RWPE2 (cell line): ENCODE measurements around the gene CRY2.

ENCODE experiments used
- ATAC-seq: fragments of 200-7000 bp; cut with Tn5 transposase; 3 replicates; pipeline ENCODE4 v1.9.1; 2021; ENCODE audit warnings: low read depth
- DNase-seq: peaks from one replicate; pipeline ENCODE4 v3.0.0-alpha.2; 2020; ENCODE audit warnings: low spot score
- H3K27ac ChIP-seq: fragments of 450-650 bp; 2 replicates; pipeline ENCODE4 v1.5.1; 2017; ENCODE audit warnings: mild to moderate bottlenecking; ENCODE audit not compliant: poor library complexity, severe bottlenecking
- H3K27me3 ChIP-seq: fragments of 250-450 bp; sonication (Bioruptor Pico); 2 replicates; pipeline ENCODE4 v1.5.1; 2021; ENCODE audit warnings: mild to moderate bottlenecking, moderate library complexity; ENCODE audit not compliant: insufficient read depth, poor library complexity, severe bottlenecking
- H3K36me3 ChIP-seq: fragments of 250-450 bp; sonication (Bioruptor Pico); 2 replicates; pipeline ENCODE4 v1.5.1; 2020; ENCODE audit warnings: low read depth, mild to moderate bottlenecking, moderate library complexity
- H3K4me1 ChIP-seq: fragments of 250-450 bp; sonication (Bioruptor Pico); 2 replicates; pipeline ENCODE4 v1.5.1; 2021; ENCODE audit warnings: mild to moderate bottlenecking, moderate library complexity; ENCODE audit not compliant: insufficient read depth, poor library complexity, severe bottlenecking
- H3K4me3 ChIP-seq: fragments of 250-450 bp; sonication (Bioruptor Pico); 2 replicates; pipeline ENCODE4 v1.5.1; 2021; ENCODE audit warnings: mild to moderate bottlenecking, moderate library complexity; ENCODE audit not compliant: severe bottlenecking
- H3K9me3 ChIP-seq: fragments of 250-450 bp; sonication (Bioruptor Pico); 2 replicates; pipeline ENCODE4 v1.5.1; 2021; ENCODE audit warnings: mild to moderate bottlenecking, moderate library complexity; ENCODE audit not compliant: severe bottlenecking
- CTCF ChIP-seq: fragments of 450-650 bp; IDR thresholded peaks from one replicate; pipeline ENCODE4 v1.5.1; 2017; ENCODE audit warnings: mild to moderate bottlenecking, moderate library complexity; ENCODE audit not compliant: poor library complexity, severe bottlenecking

CRY2 gene

GRCh38 chr11:45853332-45854219 lies 6.3 kb downstream of the CRY2 start:
- peaks cover 18% of the 10 kb centered on the region for H3K36me3 ChIP-seq
- H3K4me3 ChIP-seq: no peak overlapping the region
- H3K27ac ChIP-seq: no peak overlapping the region
- no peak for ATAC-seq
- TF ChIP-seq CTCF: no peak
- no peak for DNase-seq
- H3K4me1 ChIP-seq: peaks cover 4% of the 10 kb centered on the region
- H3K9me3 ChIP-seq: no peaks in the 10 kb centered on the region
- no peaks in the 10 kb centered on the region for H3K27me3 ChIP-seq

- no peaks in the 10 kb centered on the region for H3K27me3 ChIP-seq
- H3K4me1 ChIP-seq: no peaks in the 10 kb centered on the region
- DNase-seq (no peak), ATAC-seq (no peak)
- no peak overlapping the region for H3K4me3 ChIP-seq
- no peaks in the 10 kb centered on the region for H3K9me3 ChIP-seq
- no peak for TF ChIP-seq CTCF
- no peak overlapping the region for H3K27ac ChIP-seq
- peaks cover 21% of the 10 kb centered on the region for H3K36me3 ChIP-seq
These were observed 8.0 kb downstream of the CRY2 start for GRCh38 chr11:45855308-45855707.

- no peak for TF ChIP-seq CTCF
- DNase-seq (no peak), ATAC-seq (no peak)
- no peak overlapping the region for H3K27ac ChIP-seq
- no peaks in the 10 kb centered on the region for H3K27me3 ChIP-seq
- H3K36me3 ChIP-seq: peaks cover 26% of the 10 kb centered on the region
- no peaks in the 10 kb centered on the region for H3K9me3 ChIP-seq
- no peak overlapping the region for H3K4me3 ChIP-seq
- H3K4me1 ChIP-seq: no peaks in the 10 kb centered on the region
These were observed 8.8 kb downstream of the CRY2 start for GRCh38 chr11:45856044-45856468.

DNA sequence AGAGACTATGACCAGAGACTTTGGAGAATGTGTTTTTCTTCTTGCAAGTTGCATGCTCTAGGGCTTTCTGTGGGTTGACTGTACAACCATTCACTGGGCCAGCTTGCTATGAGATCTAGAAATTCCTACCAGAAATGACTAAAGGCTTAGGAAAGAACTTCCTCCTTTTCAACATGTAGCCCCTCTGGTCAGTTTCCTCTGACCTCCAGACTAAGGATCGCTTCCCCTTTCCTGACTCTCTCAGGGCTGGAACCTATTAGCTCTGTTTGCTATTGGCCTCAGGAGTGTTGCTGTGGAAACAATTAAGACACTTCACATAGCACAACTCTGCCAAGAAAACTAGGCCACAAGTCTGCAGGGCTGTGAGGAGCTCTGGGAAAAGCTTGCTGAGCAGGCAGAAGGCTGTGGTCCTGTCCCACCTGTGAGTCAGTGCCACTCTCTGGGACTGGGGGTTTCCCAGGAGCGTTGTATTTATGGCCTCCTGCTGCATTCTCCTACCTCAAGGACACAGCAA lies 10.7 kb downstream of the CRY2 start:
- no peaks in the 10 kb centered on the region for H3K9me3 ChIP-seq
- peaks cover 44% of the 10 kb centered on the region for H3K36me3 ChIP-seq
- H3K4me1 ChIP-seq: no peaks in the 10 kb centered on the region
- H3K4me3 ChIP-seq: no peak overlapping the region
- no peak for TF ChIP-seq CTCF
- no peaks in the 10 kb centered on the region for H3K27me3 ChIP-seq
- DNase-seq (no peak), ATAC-seq (no peak)
- no peak overlapping the region for H3K27ac ChIP-seq
